K562 (cell line): ENCODE data around the gene HEXIM2. TPM values are rescaled to one million over a fixed set of nuclear protein-coding genes. Genes with fewer than 3 reads are reported as not detected.

Experiments used
- ARID3B ChIP-seq: fragments of 250-450 bp; sonication (Bioruptor Pico); IDR thresholded peaks from 2 replicates; pipeline ENCODE4 v1.4.0; 2020; ENCODE audit warnings: borderline replicate concordance
- BDP1 ChIP-seq: IDR thresholded peaks from 3 replicates; pipeline ENCODE4 v1.6.1; 2011; ENCODE audit not compliant: insufficient read length, insufficient read depth
- CAMTA2 ChIP-seq: fragments of 250-450 bp; sonication (Bioruptor Pico); conservative IDR thresholded peaks from 2 replicates; pipeline ENCODE4 v1.5.1; 2022
- EWSR1 ChIP-seq: fragments of 450-650 bp; IDR thresholded peaks from 2 replicates; pipeline ENCODE4 v1.6.1; 2018; ENCODE audit warnings: borderline replicate concordance, mild to moderate bottlenecking, low read depth, moderate library complexity; ENCODE audit not compliant: partially characterized antibody
- FIP1L1 ChIP-seq: fragments of 200-400 bp; formaldehyde crosslinking; IDR thresholded peaks from 2 replicates; pipeline ENCODE4 v1.6.1; 2018; ENCODE audit warnings: mild to moderate bottlenecking, low read depth, low read length; ENCODE audit not compliant: poor library complexity, severe bottlenecking
- GTF2E2 ChIP-seq: fragments of 200-800 bp; sonication (Bioruptor generic); IDR thresholded peaks from 2 replicates; pipeline ENCODE4 v1.6.1; 2016; ENCODE audit warnings: missing genetic modification characterization, missing compliant biosample characterization
- HMGXB4 ChIP-seq: sonication (generic); formaldehyde crosslinking; IDR thresholded peaks from 2 replicates; pipeline ENCODE4 v1.8.1; 2023; ENCODE audit warnings: mild to moderate bottlenecking, missing genetic modification reagents
- IRF9 ChIP-seq: fragments of 450-650 bp; IDR thresholded peaks from 2 replicates; pipeline ENCODE4 v1.6.1; 2016; ENCODE audit warnings: missing biosample characterization, missing genetic modification characterization
- JUND ChIP-seq, 2 experiments: IDR thresholded peaks; 2 replicates in 1 of 2; 3 replicates in 1 of 2; pipeline ENCODE4 v1.6.1; 2011; ENCODE audit warnings: borderline replicate concordance in 2 of 2, low read depth in 2 of 2, low read length in 2 of 2, improper control_type of control experiment in 1 of 2, missing biosample characterization in 1 of 2, missing genetic modification characterization in 1 of 2, missing genetic modification reagents in 1 of 2
- MED1 ChIP-seq: sonication (generic); formaldehyde crosslinking; IDR thresholded peaks from 2 replicates; pipeline ENCODE4 v1.8.1; 2023; ENCODE audit warnings: missing genetic modification reagents, borderline replicate concordance
- NCOR1 ChIP-seq: fragments of 450-650 bp; IDR thresholded peaks from 2 replicates; pipeline ENCODE4 v1.6.1; 2016; ENCODE audit warnings: mild to moderate bottlenecking, moderate library complexity
- NFRKB ChIP-seq: fragments of 450-650 bp; IDR thresholded peaks from 2 replicates; pipeline ENCODE4 v1.6.1; 2016; ENCODE audit warnings: low read depth
- NRF1 ChIP-seq, 2 experiments: fragments of 450-650 bp; IDR thresholded peaks in 1 of 2; conservative IDR thresholded peaks in 1 of 2; 2 replicates each; pipeline ENCODE4 v1.6.1; 2014; ENCODE audit warnings: mild to moderate bottlenecking in 2 of 2
- PHTF2 ChIP-seq: fragments of 250-450 bp; sonication (Bioruptor Pico); IDR thresholded peaks from 2 replicates; pipeline ENCODE4 v1.5.0; 2021; ENCODE audit warnings: mild to moderate bottlenecking
- PKNOX1 ChIP-seq: fragments of 450-650 bp; IDR thresholded peaks from 2 replicates; pipeline ENCODE4 v1.6.1; 2016
- SNRNP70 ChIP-seq: fragments of 200-400 bp; formaldehyde crosslinking; optimal IDR thresholded peaks from 2 replicates; pipeline ENCODE3; 2017; ENCODE audit warnings: low read depth, low read length
- ZNF165 ChIP-seq: fragments of 250-450 bp; sonication (Bioruptor Pico); IDR thresholded peaks from 2 replicates; pipeline ENCODE4 v1.4.0; 2020; ENCODE audit warnings: borderline replicate concordance
- ZNF23 ChIP-seq: fragments of 250-450 bp; sonication (Bioruptor Pico); IDR thresholded peaks from 2 replicates; pipeline ENCODE4 v1.4.0; 2020; ENCODE audit warnings: mild to moderate bottlenecking
- ZNF699 ChIP-seq: fragments of 250-450 bp; sonication (Bioruptor Pico); IDR thresholded peaks from 2 replicates; pipeline ENCODE4 v1.8.0; 2021; ENCODE audit warnings: mild to moderate bottlenecking, moderate library complexity; ENCODE audit not compliant: insufficient replicate concordance
- ZNF740 ChIP-seq, 3 experiments: fragments of 200-800 bp in 1 of 3; sonication (Bioruptor generic) in 1 of 3; sonication (generic) in 1 of 3; formaldehyde crosslinking in 1 of 3; IDR thresholded peaks; 2 replicates each; pipeline versions ENCODE4 v1.6.1 to v1.8.0; 2016 to 2022; ENCODE audit warnings: mild to moderate bottlenecking in 2 of 3, missing compliant biosample characterization in 2 of 3, missing genetic modification characterization in 2 of 3, missing genetic modification reagents in 1 of 3
- polyA plus RNA-seq, 8 experiments: library from polyadenylated mRNA; depleted of rRNA in 4 of 8; stranded (reverse) in 5 of 8; unstranded in 3 of 8; fragments of >200 nt; fragmentation: Nextera tagmentation in 2 of 8; fragmentation: Illumina TruSeq in 1 of 8; extraction: Ambion mirVana in 2 of 8; extraction: Trizol in 1 of 8; gene quantifications; 2 replicates each; pipeline versions ENCODE4 v1.2.1 to v1.2.3, GENCODE V29; 2011 to 2014; ENCODE audit warnings: inconsistent platforms in 1 of 8, missing spikeins in 1 of 8
- total RNA-seq, 7 experiments: library from RNA; depleted of rRNA in 6 of 7; stranded (reverse); fragments of >200 nt in 6 of 7; fragmentation: Illumina TruSeq in 2 of 7; extraction: Trizol in 2 of 7; gene quantifications; 2 replicates each; pipeline versions ENCODE4 v1.2.1 to v1.2.3, GENCODE V29; 2011 to 2021; ENCODE audit warnings: low replicate concordance in 1 of 7

HEXIM2 gene
- total and polyA plus RNA-seq, 9 of the 15 experiments (the other 6 are each of a cell fraction or from before 2014, with no cell fraction given): 0.69 to 3.4 (median 1.1) TPM; not detected in 2

- no peak; the same call in 1 of the 2 replicates for TF ChIP-seq JUND (IDR thresholded peaks at IDR 0.05; ENCODE audit: borderline replicate concordance, low read depth, low read length)
- peak; percentile 68; the same call in 1 of the 3 replicates for TF ChIP-seq JUND (tag; IDR thresholded peaks at IDR 0.05; ENCODE audit: borderline replicate concordance, low read depth, low read length)
- TF ChIP-seq NRF1 (conservative IDR thresholded peaks at IDR 0.05 in 1 of 2, IDR thresholded peaks at IDR 0.05 in 1 of 2): peak; percentile 100
- no peak for TF ChIP-seq MED1
- TF ChIP-seq PKNOX1: peak; percentile 84
- peak; percentile 92 for TF ChIP-seq FIP1L1
- TF ChIP-seq ZNF740 (CRISPR knock-in tag; IDR thresholded peaks at IDR 0.05): no peak
- peak in 1 of 2 experiments; percentile 26; a peak in 1 of 4 replicates for TF ChIP-seq ZNF740 (tag; IDR thresholded peaks at IDR 0.05)
- TF ChIP-seq ZNF699 (CRISPR knock-in tag): no peak
- TF ChIP-seq SNRNP70: peak; percentile 89
- TF ChIP-seq BDP1: no peak
- no peak for TF ChIP-seq IRF9
- TF ChIP-seq ZNF23 (CRISPR knock-in tag): peak; percentile 67
- TF ChIP-seq ARID3B (CRISPR knock-in tag): no peak
- no peak for TF ChIP-seq EWSR1
- peak; percentile 95 for TF ChIP-seq GTF2E2 (tag)
- peak; percentile 84 for TF ChIP-seq NFRKB
- TF ChIP-seq HMGXB4 (CRISPR knock-in tag): peak; percentile 10; the same call in 1 of the 2 replicates
- TF ChIP-seq ZNF165 (CRISPR knock-in tag): no peak
- TF ChIP-seq PHTF2 (CRISPR knock-in tag): peak; percentile 96
- TF ChIP-seq NCOR1: peak; percentile 84
- peak; percentile 96 for TF ChIP-seq CAMTA2 (CRISPR knock-in tag)
These were observed 13.3 kb upstream of the HEXIM2 start, which contains the start of gene HEXIM1 (continued) for GRCh38 chr17:45148183-45149036.
